ENCODE data around the gene BTBD7. TPM values are rescaled to one million over a fixed set of nuclear protein-coding genes. Genes with fewer than 3 reads are reported as not detected.
A peak's percentile ranks its signal among the peaks of the same experiment; 100 is the strongest.

Gene BTBD7
- total and polyA plus RNA-seq, 9 of the 15 experiments (the other 6 are each of a cell fraction or from before 2014, with no cell fraction given): 2.5 to 12.9 (median 6.2) TPM

GRCh38 chr14:93266127-93266526 lies 66.7 kb downstream of the BTBD7 start (continued):
- TF ChIP-seq ARID4B (CRISPR knock-in tag; IDR thresholded peaks at IDR 0.05): no peak
- peak; percentile 64 for TF ChIP-seq ARID1B (IDR thresholded peaks at IDR 0.05)
- no peak for TF ChIP-seq CBX8 (IDR thresholded peaks at IDR 0.05; ENCODE audit: borderline replicate concordance, extremely low read depth, low read depth, low read length, poor library complexity, severe bottlenecking)
- peak in 1 of 2 experiments; percentile 84; a peak in 2 of 4 replicates for TF ChIP-seq RCOR1 (IDR thresholded peaks at IDR 0.05; ENCODE audit: borderline replicate concordance in 1 of 2, low read depth in 2 of 2, low read length in 2 of 2)
- no peak for TF ChIP-seq THRB (CRISPR knock-in tag; conservative IDR thresholded peaks at IDR 0.05)
- TF ChIP-seq ZNF584 (CRISPR knock-in tag; IDR thresholded peaks at IDR 0.05; ENCODE audit: low read depth): no peak
- TF ChIP-seq NBN (IDR thresholded peaks at IDR 0.05; ENCODE audit: low read depth): 0 out of 2 replicates have a peak, but pooled peaks have one; percentile 44
- no peak for TF ChIP-seq CBX3 (IDR thresholded peaks at IDR 0.05; ENCODE audit: borderline replicate concordance in 1 of 2, low read length in 2 of 2)
- no peak for TF ChIP-seq POLR2AphosphoS5 (IDR thresholded peaks at IDR 0.05; ENCODE audit: control insufficient read depth, insufficient read depth, low read depth, low read length)
- TF ChIP-seq DPF2 (IDR thresholded peaks at IDR 0.05): peak; percentile 72
- TF ChIP-seq ZBTB49 (CRISPR knock-in tag; IDR thresholded peaks at IDR 0.05; ENCODE audit: borderline replicate concordance): no peak
- no peak for TF ChIP-seq SNAPC5 (CRISPR knock-in tag; IDR thresholded peaks at IDR 0.05)
- TF ChIP-seq E2F8 (IDR thresholded peaks at IDR 0.05; ENCODE audit: low read depth, partially characterized antibody): no peak
- TF ChIP-seq ZBTB7A (IDR thresholded peaks at IDR 0.05; ENCODE audit: borderline replicate concordance, control insufficient read depth, low read depth, low read length): no peak

Data from K562 (cell line).